HEK293T (cell line): ENCODE results near the gene RGMB.

Source experiments
- ARNT ChIP-seq: fragments of 450-650 bp; IDR thresholded peaks from 2 replicates; pipeline ENCODE4 v1.6.1; 2017; ENCODE audit warnings: mild to moderate bottlenecking
- BHLHE40 ChIP-seq: fragments of 450-650 bp; IDR thresholded peaks from 2 replicates; pipeline ENCODE4 v1.6.1; 2016; ENCODE audit warnings: mild to moderate bottlenecking, moderate library complexity, borderline replicate concordance
- CTBP1 ChIP-seq: fragments of 450-650 bp; IDR thresholded peaks from 2 replicates; pipeline ENCODE4 v1.6.1; 2016; ENCODE audit warnings: borderline replicate concordance
- FOXA1 ChIP-seq: fragments of 450-650 bp; IDR thresholded peaks from 2 replicates; pipeline ENCODE4 v1.6.1; 2016; ENCODE audit warnings: mild to moderate bottlenecking
- FOXK2 ChIP-seq: fragments of 450-650 bp; IDR thresholded peaks from 2 replicates; pipeline ENCODE4 v1.6.1; 2016; ENCODE audit warnings: mild to moderate bottlenecking
- FOXM1 ChIP-seq: fragments of 450-650 bp; IDR thresholded peaks from 2 replicates; pipeline ENCODE4 v1.6.1; 2017; ENCODE audit warnings: mild to moderate bottlenecking, borderline replicate concordance
- HDGF ChIP-seq: fragments of 450-650 bp; IDR thresholded peaks from 2 replicates; pipeline ENCODE4 v1.6.1; 2017; ENCODE audit warnings: antibody characterized with exemption, borderline replicate concordance
- SP1 ChIP-seq: fragments of 450-650 bp; IDR thresholded peaks from 2 replicates; pipeline ENCODE4 v1.6.1; 2017
- SUZ12 ChIP-seq: fragments of 450-650 bp; IDR thresholded peaks from 2 replicates; pipeline ENCODE4 v1.6.1; 2016; ENCODE audit warnings: mild to moderate bottlenecking
- ZNF384 ChIP-seq: fragments of 450-650 bp; IDR thresholded peaks from 2 replicates; pipeline ENCODE4 v1.6.1; 2016

- no peak for TF ChIP-seq FOXM1
- TF ChIP-seq ARNT = no peak
- no peak for TF ChIP-seq BHLHE40
- TF ChIP-seq FOXK2 = no peak
- no peak for TF ChIP-seq FOXA1
- no peak for TF ChIP-seq SP1
- no peak for TF ChIP-seq SUZ12
- TF ChIP-seq ZNF384 = no peak
- TF ChIP-seq HDGF = no peak
- no peak for TF ChIP-seq CTBP1
These were observed 34.3 kb downstream of the RGMB start for GRCh38 chr5:98807806-98808205.
